ENCODE data around the gene DRGX. TPM values are rescaled to one million over a fixed set of nuclear protein-coding genes. Genes with fewer than 3 reads are reported as not detected.

DRGX gene
- total RNA-seq, 1 donor from 2014 or later, result not detected

- Histone ChIP-seq H3K27me3 (ENCODE audit: control insufficient read depth, insufficient read depth, low read length) (no peaks in the 10 kb centered on the region), H3K4me3 (ENCODE audit: low read depth, low read length) (no peak overlapping the region), H3K36me3 (ENCODE audit: control insufficient read depth, insufficient read depth, low read length) (no peaks in the 10 kb centered on the region)
- TF ChIP-seq, protein P1, sequence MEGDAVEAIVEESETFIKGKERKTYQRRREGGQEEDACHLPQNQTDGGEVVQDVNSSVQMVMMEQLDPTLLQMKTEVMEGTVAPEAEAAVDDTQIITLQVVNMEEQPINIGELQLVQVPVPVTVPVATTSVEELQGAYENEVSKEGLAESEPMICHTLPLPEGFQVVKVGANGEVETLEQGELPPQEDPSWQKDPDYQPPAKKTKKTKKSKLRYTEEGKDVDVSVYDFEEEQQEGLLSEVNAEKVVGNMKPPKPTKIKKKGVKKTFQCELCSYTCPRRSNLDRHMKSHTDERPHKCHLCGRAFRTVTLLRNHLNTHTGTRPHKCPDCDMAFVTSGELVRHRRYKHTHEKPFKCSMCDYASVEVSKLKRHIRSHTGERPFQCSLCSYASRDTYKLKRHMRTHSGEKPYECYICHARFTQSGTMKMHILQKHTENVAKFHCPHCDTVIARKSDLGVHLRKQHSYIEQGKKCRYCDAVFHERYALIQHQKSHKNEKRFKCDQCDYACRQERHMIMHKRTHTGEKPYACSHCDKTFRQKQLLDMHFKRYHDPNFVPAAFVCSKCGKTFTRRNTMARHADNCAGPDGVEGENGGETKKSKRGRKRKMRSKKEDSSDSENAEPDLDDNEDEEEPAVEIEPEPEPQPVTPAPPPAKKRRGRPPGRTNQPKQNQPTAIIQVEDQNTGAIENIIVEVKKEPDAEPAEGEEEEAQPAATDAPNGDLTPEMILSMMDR (IDR thresholded peaks at IDR 0.05; ENCODE audit: insufficient read depth, low read length, severe bottlenecking), result no peak
- no peak for FAIRE-seq
- no peak for DNase-seq (ENCODE audit: low read depth)
Observed at GRCh38 chr10:49357910-49358309, 38.0 kb downstream of the DRGX start.

DNA sequence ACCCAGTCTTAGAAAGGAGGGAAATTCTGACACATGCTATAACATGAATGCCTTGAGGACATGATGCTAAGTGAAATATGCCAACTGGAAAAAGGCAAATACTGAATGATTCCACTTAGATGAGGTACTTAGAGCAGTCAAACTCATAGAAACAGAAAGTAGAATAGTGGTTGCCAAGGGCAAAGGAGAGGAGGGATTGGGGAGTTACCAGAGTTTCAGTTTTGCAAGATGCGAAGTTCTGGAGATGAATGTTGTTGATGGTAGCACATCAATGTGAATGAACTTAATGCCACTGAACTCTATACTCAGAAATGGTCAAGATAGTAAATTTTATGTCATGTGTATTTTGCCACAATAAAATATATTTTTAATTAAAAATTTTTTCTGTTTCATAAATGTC lies 38.9 kb downstream of the DRGX start:
- peak; percentile 3 for DNase-seq (ENCODE audit: low read depth)
- H3K36me3 ChIP-seq (ENCODE audit: control insufficient read depth, insufficient read depth, low read length), result no peaks in the 10 kb centered on the region
- no peaks in the 10 kb centered on the region for H3K27me3 ChIP-seq (ENCODE audit: control insufficient read depth, insufficient read depth, low read length)
- FAIRE-seq, result no peak
- H3K4me3 ChIP-seq (ENCODE audit: low read depth, low read length), result no peak overlapping the region
- TF ChIP-seq, protein P1 (IDR thresholded peaks at IDR 0.05; ENCODE audit: insufficient read depth, low read length, severe bottlenecking), result no peak

DNA sequence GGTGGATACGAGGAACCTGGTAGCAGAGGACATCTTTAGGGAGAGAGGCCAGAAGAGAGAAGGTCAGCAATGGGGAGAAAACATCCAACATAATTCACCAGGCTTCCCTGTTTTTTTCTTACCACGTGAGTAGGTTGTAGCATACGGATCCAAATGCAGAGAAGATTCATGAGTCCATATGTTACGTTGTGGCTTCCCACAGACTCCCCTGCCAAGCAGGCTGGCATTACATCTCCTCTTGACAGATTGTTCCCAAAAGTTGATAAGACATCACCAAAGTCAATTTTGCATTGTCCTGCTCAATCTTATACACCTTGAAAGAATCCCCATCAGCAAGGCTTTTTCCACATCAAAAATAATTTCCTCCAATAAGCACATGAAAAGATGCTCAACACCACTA lies 39.7 kb downstream of the DRGX start:
- Histone ChIP-seq H3K27me3 (ENCODE audit: control insufficient read depth, insufficient read depth, low read length) (no peaks in the 10 kb centered on the region), H3K36me3 (ENCODE audit: control insufficient read depth, insufficient read depth, low read length) (no peaks in the 10 kb centered on the region), H3K4me3 (ENCODE audit: low read depth, low read length) (no peak overlapping the region)
- DNase-seq (ENCODE audit: low read depth), result no peak
- TF ChIP-seq, protein P1 (IDR thresholded peaks at IDR 0.05; ENCODE audit: insufficient read depth, low read length, severe bottlenecking), result no peak
- FAIRE-seq, result no peak

DNA sequence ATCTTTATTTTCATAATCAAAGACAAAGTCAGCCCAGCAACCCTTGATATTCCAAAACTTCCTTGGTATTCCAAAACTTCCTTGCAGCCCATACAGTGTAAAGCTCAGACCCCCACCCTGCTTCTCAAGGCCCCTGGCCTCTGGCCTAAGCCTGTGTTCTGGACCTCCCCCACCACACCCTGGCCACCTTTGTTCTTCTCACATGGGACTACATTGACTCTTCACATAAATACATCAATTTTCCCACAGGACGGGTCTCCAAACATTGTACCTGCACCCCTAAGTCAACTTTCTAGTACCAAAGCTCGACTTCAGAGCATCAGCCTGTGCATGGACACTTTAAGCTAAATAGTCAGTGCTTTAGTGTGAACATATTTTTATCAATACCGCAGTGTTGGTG lies 40.7 kb downstream of the DRGX start:
- Histone ChIP-seq H3K36me3 (ENCODE audit: control insufficient read depth, insufficient read depth, low read length) (no peaks in the 10 kb centered on the region), H3K4me3 (ENCODE audit: low read depth, low read length) (no peak overlapping the region), H3K27me3 (ENCODE audit: control insufficient read depth, insufficient read depth, low read length) (no peaks in the 10 kb centered on the region)
- DNase-seq (ENCODE audit: low read depth) (no peak), FAIRE-seq (no peak)
- TF ChIP-seq, protein P1 (IDR thresholded peaks at IDR 0.05; ENCODE audit: insufficient read depth, low read length, severe bottlenecking), result no peak

- no peaks in the 10 kb centered on the region for H3K36me3 ChIP-seq (ENCODE audit: control insufficient read depth, insufficient read depth, low read length)
- FAIRE-seq (no peak), DNase-seq (ENCODE audit: low read depth) (no peak)
- no peaks in the 10 kb centered on the region for H3K27me3 ChIP-seq (ENCODE audit: control insufficient read depth, insufficient read depth, low read length)
- H3K4me3 ChIP-seq (ENCODE audit: low read depth, low read length), result no peak overlapping the region
- TF ChIP-seq, protein P1 (IDR thresholded peaks at IDR 0.05; ENCODE audit: insufficient read depth, low read length, severe bottlenecking), result no peak
Observed at GRCh38 chr10:49354593-49354992, 41.3 kb downstream of the DRGX start.

DNA sequence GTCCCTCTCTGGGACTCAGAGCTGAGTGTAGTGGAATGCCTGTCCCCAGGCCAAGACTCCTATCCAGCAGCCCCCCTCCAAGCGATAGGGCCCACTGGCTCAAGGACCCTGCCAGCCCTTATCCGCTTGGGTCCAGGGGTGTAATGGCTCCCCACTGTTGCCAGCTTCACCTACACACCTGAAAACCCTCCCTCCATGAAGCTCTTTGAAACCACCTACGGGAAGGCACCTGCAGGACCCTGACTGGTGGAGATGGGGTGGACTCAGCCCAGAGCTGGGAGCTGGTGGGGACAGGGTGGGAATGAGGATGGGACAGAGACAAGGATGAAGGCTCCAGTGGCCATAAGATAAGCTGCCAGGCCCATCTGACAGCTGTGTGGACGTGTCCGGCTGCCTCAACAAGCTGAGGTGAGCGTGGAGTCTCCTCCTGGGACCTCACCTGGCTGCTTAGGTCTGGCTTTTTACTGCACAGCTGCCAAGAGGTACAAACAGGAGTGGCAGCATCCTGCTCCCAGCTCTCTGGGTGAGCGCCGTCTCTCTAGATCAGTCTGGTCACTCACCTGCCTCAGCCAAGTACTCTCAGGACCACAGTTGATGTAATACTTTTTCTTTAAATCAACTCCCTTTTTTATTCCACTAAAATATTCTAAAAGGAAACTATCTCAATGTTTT lies 41.9 kb downstream of the DRGX start:
- Histone ChIP-seq H3K4me3 (ENCODE audit: low read depth, low read length) (no peak overlapping the region), H3K27me3 (ENCODE audit: control insufficient read depth, insufficient read depth, low read length) (no peaks in the 10 kb centered on the region), H3K36me3 (ENCODE audit: control insufficient read depth, insufficient read depth, low read length) (no peaks in the 10 kb centered on the region)
- TF ChIP-seq, protein P1 (IDR thresholded peaks at IDR 0.05; ENCODE audit: insufficient read depth, low read length, severe bottlenecking), result no peak
- DNase-seq (ENCODE audit: low read depth) (no peak), FAIRE-seq (no peak)

Data from bronchial epithelial cell (primary cell).